GM18508 (cell line): ENCODE data around the gene BTNL9.
"Not testable (repeated sequence)": the region's sequence is repeated elsewhere in the genome, so short reads cannot be mapped to it uniquely, and the experiment has no call there.

Experiments used
- ATAC-seq: cut with Tn5 transposase; IDR thresholded peaks from one replicate; pipeline ENCODE4 v1.9.1; 2021; ENCODE audit warnings: moderate number of reproducible peaks; ENCODE audit not compliant: insufficient read depth, unreplicated experiment

The BTNL9 gene

DNA sequence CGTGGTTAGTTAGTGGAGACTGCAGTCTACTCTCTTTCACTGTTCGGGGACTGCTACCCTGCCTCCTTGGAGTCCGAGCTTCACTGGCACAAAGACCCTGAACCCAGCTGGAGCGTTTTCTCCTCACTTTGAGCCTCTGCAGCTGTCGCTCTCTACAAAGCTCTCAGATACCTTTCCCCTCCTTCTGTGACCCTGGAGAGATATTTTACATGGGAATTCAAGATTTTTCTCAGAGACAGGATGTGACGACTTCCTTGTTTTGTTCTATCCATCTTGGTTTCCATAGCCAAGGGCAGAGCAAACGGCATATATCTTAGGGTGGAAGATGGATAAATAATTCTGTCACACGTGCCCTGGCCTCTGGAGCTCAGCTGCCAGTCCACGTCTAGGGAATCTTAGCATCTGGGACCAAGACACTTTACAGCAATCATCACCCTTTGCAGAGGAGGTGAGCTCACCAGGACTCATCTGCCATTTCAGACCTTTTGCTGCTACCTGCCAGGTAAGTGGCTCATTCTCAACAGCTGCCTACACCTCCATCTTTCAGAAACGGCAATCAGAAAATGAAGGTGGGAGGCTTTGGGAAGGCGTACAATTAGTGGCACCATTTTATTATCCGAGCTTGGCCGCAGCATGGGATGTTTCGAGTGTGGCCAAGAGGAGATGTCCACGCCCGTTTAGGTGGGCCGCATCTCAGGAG lies at the start of gene BTNL9:
Gene BTNL9 (plus strand): TSS at position 336 of the 700 bp plus-strand sequence. CDS start 5,224 bp downstream, outside the sequence.
- no peak for ATAC-seq

- ATAC-seq: no peak
These were observed 49.2 kb upstream of the BTNL9 start for GRCh38 chr5:180990882-180991242.

GRCh38 chr5:181001947-181002346 lies 38.1 kb upstream of the BTNL9 start:
- no peak for ATAC-seq

GRCh38 chr5:181005791-181006190 lies 34.3 kb upstream of the BTNL9 start:
- no peak for ATAC-seq

DNA sequence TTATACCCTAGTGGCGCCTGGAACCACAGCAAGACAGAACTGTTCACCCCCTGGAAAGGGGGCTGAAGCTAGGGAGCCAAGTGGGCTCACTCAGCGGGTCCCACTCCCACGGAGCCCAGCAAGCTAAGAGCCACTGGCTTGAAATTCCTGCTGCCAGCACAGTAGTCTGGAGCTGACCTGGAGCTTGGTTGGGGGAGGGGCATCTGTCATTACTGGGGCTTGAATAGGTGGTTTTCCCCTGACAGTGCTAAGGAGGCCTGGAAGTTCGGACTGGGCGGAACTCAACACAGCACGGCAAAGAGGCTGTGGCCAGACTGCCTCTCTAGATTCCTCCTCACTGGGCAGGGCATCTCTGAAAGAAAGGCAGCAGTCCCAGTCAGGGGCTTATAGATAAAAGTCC lies 31.9 kb upstream of the BTNL9 start:
- no peak for ATAC-seq

DNA sequence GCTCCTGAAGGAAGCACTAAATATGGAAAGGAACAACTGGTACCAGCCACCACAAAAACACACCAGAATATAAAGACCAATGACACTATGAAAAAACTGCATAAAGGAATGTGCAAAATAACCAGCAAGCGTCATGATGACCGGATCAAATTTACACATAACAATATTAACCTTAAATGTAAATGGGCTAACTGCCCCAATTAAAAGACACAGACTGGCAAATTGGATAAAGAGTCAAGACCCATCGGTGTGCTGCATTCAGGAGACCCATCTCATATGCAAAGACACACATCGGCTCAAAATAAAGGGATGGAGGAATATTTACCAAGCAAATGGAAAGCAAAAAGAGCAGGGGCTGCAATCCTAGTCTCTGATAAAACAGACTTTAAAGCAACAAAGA lies 30.0 kb upstream of the BTNL9 start:
- ATAC-seq: not testable (repeated sequence)

GRCh38 chr5:181014654-181015053 lies 25.4 kb upstream of the BTNL9 start:
- not testable (repeated sequence) for ATAC-seq

DNA sequence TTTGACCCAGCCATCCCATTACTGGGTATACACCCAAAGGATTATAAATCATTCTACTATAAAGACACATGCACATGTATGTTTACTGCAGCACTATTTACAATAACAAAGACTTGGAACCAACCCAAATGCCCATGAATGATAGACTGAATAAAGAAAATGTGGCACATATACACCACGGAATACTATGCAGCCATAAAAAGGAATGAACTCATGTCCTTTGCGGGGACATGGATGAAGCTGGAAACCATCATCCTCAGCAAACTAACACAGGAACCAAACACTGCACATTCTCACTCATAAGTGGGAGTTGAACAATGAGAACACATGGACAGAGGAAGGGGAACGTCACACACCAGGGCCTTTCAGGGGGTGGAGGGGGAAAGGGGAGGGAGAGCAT lies 22.6 kb upstream of the BTNL9 start:
- ATAC-seq: not testable (repeated sequence)

GRCh38 chr5:181020688-181021087 lies 19.4 kb upstream of the BTNL9 start:
- no peak for ATAC-seq

GRCh38 chr5:181024245-181025064 lies 15.6 kb upstream of the BTNL9 start:
- no peak for ATAC-seq

DNA sequence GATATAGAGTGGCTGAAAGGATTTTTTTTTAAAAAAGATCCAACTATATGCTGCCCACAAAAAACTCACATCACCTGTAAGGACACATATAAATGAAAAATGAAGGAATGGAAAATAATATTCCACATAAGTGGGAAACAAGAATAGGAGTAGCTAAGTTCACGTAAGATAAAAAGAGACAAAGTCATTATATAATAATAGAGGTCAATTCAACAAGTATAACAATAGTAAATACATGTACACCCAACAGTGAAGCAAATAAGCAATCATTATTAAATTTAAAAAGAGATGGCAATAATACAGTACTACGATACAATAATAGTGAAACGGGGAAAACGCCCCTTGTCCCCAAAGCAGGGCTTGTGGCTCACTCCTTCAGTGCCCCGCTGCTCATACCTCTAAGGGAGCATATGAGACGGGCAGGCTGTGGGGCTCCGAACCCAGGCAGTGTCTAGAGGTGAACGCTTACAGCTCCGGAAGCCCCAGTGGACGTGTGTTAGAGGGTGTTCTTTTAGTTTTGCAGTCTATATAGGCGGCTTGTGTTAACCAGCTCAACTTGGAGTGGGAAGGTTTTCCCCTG lies 12.5 kb upstream of the BTNL9 start:
- no peak for ATAC-seq

GRCh38 chr5:181028032-181028819 lies 11.8 kb upstream of the BTNL9 start:
- no peak for ATAC-seq

- ATAC-seq: no peak
These were observed 8.3 kb upstream of the BTNL9 start for GRCh38 chr5:181031716-181032115.

DNA sequence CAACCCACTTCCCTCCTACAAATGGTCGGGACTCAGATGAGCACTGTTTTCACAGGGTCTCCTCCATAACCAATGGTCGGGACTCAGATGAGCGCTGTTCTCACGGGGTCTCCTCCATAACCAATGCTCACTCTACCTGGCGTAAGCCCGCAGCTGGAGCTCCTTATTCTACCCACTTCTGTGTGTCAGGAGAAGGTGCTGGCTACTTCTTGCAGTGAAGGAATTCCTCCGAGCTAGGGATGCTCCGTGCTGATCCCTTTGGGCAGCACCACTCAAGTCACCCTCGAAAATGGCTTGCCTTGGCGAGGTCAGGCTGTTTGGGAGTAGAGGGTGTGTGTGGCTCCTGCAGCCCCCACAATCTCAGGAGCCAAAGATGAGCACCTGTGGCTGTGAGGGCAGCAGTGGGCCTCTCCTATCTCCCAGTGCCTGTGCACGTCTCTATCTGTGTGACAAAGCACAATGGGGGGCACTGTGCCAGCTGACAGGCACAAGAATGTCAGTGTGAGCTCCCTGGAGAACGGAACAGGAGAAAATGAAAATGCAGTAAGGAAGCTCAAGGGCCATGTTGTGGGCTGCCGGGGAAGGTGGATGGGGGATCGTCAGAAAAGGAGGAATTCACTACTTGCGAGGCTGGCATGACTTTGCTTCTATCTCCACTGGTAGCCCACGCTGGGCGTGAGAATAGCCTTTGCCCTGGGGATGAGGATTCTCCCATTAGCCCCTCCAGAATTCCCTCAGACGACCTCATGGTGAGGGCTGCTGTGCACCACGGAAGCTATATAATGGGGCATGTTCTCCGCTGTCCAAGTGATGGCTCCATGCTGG lies 3.9 kb upstream of the BTNL9 start:
- ATAC-seq: no peak

- ATAC-seq: no peak
These were observed 3.2 kb upstream of the BTNL9 start for GRCh38 chr5:181036816-181037364.

GRCh38 chr5:181037365-181037861 lies 2.7 kb upstream of the BTNL9 start:
- no peak for ATAC-seq

GRCh38 chr5:181039471-181039870 lies 595 bp upstream of the BTNL9 start:
- ATAC-seq: no peak

DNA sequence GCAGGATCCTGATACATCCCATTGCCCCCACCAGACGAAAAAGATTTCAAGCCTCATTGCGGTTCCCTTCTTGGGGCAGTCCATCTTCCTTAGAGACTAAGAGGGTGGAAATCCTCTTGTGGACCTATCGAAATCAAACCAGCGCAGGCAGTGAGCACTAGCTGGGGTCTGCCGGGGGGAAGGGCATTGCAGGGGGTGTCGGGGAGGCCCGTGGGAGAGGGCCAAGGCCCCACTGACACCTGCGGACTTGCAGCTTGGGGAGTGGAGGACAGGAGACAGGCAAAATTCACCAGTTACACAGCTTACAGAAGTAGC lies 522 bp downstream of the BTNL9 start:
- no peak for ATAC-seq

DNA sequence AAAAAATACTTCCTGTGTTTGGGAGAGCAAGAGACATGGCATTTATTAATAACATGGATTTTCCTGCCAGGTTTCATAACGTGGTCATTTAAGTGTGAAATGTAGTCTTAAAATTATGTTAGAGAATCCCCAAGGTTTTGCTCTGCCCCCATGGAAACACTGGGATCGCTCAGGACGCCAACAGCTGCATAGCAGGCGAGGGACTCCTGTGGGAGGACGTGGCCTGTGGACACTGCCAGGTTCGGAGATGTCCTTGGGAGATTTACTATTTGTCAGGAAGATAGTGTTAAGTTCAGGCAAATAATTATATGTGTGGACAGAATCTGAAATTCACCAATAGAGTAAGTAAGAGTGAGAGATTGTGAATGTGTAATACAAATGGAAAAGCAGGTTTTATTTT lies 977 bp downstream of the BTNL9 start:
- ATAC-seq: no peak
